Measurements from ENCODE around the gene TBX2. TPM values are rescaled to one million over a fixed set of nuclear protein-coding genes. Genes with fewer than 3 reads are reported as not detected.

Gene TBX2
- total RNA-seq, 1 experiment from 2014 or later: not detected

- Histone ChIP-seq H3K4me3 (ENCODE audit: low read depth, low read length, poor library complexity, severe bottlenecking) (no peak overlapping the region), H3K27me3 (replicated peaks; ENCODE audit: insufficient read depth, low read depth, low read length, poor library complexity) (no peaks in the 10 kb centered on the region), H3K27ac (ENCODE audit: low read depth, low read length, poor library complexity, severe bottlenecking) (no peak overlapping the region), H3K4me1 (ENCODE audit: insufficient read depth, low read length, poor library complexity, severe bottlenecking) (no peaks in the 10 kb centered on the region), H3K9me3 (ENCODE audit: low read depth, low read length, poor library complexity, severe bottlenecking) (no peaks in the 10 kb centered on the region), H3K36me3 (ENCODE audit: insufficient read depth, low read length, poor library complexity, severe bottlenecking) (no peaks in the 10 kb centered on the region)
- CTCF ChIA-PET: no interaction called here
- BruUV-seq (replicated peaks): no TSS peak
- TF ChIP-seq EZH2 (IDR thresholded peaks at IDR 0.05; ENCODE audit: borderline replicate concordance, low read depth, low read length, poor library complexity, severe bottlenecking) (no peak), CTCF (conservative IDR thresholded peaks at IDR 0.05; ENCODE audit: low read depth, low read length) (no peak)
- DNase-seq (ENCODE audit: low spot score): no peak
- intact Hi-C loops (cut with micrococcal nuclease; ENCODE audit: unreplicated experiment): no loop called here
- POLR2A ChIA-PET (ENCODE audit: low non-redundant PET): no interaction called here
Measured at GRCh38 chr17:61368832-61369450, 30.7 kb upstream of the TBX2 start.

DNA sequence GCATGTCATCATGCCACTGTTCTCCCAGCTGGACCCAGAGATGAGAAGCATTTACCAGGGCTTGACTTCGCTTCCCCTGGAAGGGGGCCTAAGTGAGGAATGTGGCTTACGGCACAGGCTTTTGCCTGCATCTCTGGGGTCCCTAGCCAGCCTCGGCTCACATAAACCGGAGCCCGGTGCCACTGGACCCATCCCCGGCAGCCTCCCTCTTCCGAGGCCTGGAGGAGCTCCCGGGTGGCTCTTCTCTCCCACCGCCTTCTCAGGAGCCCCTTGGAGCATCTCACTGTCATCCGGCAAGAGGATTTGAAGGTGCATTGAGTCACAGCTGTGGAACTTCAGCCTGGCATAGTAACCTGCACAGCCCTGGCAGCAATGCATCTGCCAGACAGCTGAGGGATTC is 29.9 kb upstream of the TBX2 start:
- H3K4me1 ChIP-seq (ENCODE audit: insufficient read depth, low read length, poor library complexity, severe bottlenecking): no peaks in the 10 kb centered on the region
- intact Hi-C loops (cut with micrococcal nuclease; ENCODE audit: unreplicated experiment): no loop called here
- no peaks in the 10 kb centered on the region for H3K9me3 ChIP-seq (ENCODE audit: low read depth, low read length, poor library complexity, severe bottlenecking)
- no peak overlapping the region for H3K27ac ChIP-seq (ENCODE audit: low read depth, low read length, poor library complexity, severe bottlenecking)
- H3K4me3 ChIP-seq (ENCODE audit: low read depth, low read length, poor library complexity, severe bottlenecking): no peak overlapping the region
- H3K36me3 ChIP-seq (ENCODE audit: insufficient read depth, low read length, poor library complexity, severe bottlenecking): no peaks in the 10 kb centered on the region
- H3K27me3 ChIP-seq (replicated peaks; ENCODE audit: insufficient read depth, low read depth, low read length, poor library complexity): no peaks in the 10 kb centered on the region
- no TSS peak for BruUV-seq (replicated peaks)
- DNase-seq (ENCODE audit: low spot score): no peak
- TF ChIP-seq CTCF (conservative IDR thresholded peaks at IDR 0.05; ENCODE audit: low read depth, low read length): no peak
- TF ChIP-seq EZH2 (IDR thresholded peaks at IDR 0.05; ENCODE audit: borderline replicate concordance, low read depth, low read length, poor library complexity, severe bottlenecking): no peak
- CTCF ChIA-PET: no interaction called here
- POLR2A ChIA-PET (ENCODE audit: low non-redundant PET): no interaction called here

- POLR2A ChIA-PET (ENCODE audit: low non-redundant PET): no interaction called here
- CTCF ChIA-PET: no interaction called here
Measured at GRCh38 chr17:61371179-61371578, 28.5 kb upstream of the TBX2 start.

More at GRCh38 chr17:61371179-61371578, 28.5 kb upstream of the TBX2 start:
- no peaks in the 10 kb centered on the region for H3K4me1 ChIP-seq (ENCODE audit: insufficient read depth, low read length, poor library complexity, severe bottlenecking)
- no TSS peak for BruUV-seq (replicated peaks)
- H3K9me3 ChIP-seq (ENCODE audit: low read depth, low read length, poor library complexity, severe bottlenecking): no peaks in the 10 kb centered on the region
- TF ChIP-seq CTCF (conservative IDR thresholded peaks at IDR 0.05; ENCODE audit: low read depth, low read length) (no peak), EZH2 (IDR thresholded peaks at IDR 0.05; ENCODE audit: borderline replicate concordance, low read depth, low read length, poor library complexity, severe bottlenecking) (no peak)
- H3K27me3 ChIP-seq (replicated peaks; ENCODE audit: insufficient read depth, low read depth, low read length, poor library complexity): no peaks in the 10 kb centered on the region
- H3K4me3 ChIP-seq (ENCODE audit: low read depth, low read length, poor library complexity, severe bottlenecking): no peak overlapping the region
- H3K36me3 ChIP-seq (ENCODE audit: insufficient read depth, low read length, poor library complexity, severe bottlenecking): no peaks in the 10 kb centered on the region
- no peak overlapping the region for H3K27ac ChIP-seq (ENCODE audit: low read depth, low read length, poor library complexity, severe bottlenecking)
- intact Hi-C loops (cut with micrococcal nuclease; ENCODE audit: unreplicated experiment): no loop called here
- DNase-seq (ENCODE audit: low spot score): no peak

Data from A673 (cell line).